Thymus (tissue), 11 donors: ENCODE data around the gene C8G. TPM values are rescaled to one million over a fixed set of nuclear protein-coding genes. Genes with fewer than 3 reads are reported as not detected.

Experiments used
- DNase-seq, 9 donors: peaks; one replicate each; pipeline ENCODE4 v3.0.0-alpha.2; 2013; ENCODE audit warnings: low spot score in 9 of 9, low read depth in 6 of 9, missing footprints in 1 of 9
- H3K27ac ChIP-seq, 2 donors: one replicate each; pipeline ENCODE4 v1.5.1; 2013; ENCODE audit warnings: control low read depth in 1 of 2, low read depth in 1 of 2, low read length in 1 of 2, mild to moderate bottlenecking in 1 of 2, moderate library complexity in 1 of 2
- H3K27me3 ChIP-seq, 2 donors: one replicate each; pipeline ENCODE4 v1.5.1; 2013; ENCODE audit warnings: low read length in 1 of 2; ENCODE audit not compliant: control insufficient read depth in 2 of 2, insufficient read depth in 1 of 2
- H3K36me3 ChIP-seq, 2 donors: one replicate each; pipeline ENCODE4 v1.5.1; 2013; ENCODE audit warnings: low read length in 1 of 2, mild to moderate bottlenecking in 1 of 2, moderate library complexity in 1 of 2; ENCODE audit not compliant: control insufficient read depth in 2 of 2, insufficient read depth in 2 of 2
- H3K4me1 ChIP-seq, 2 donors: one replicate each; pipeline ENCODE4 v1.5.1; 2013; ENCODE audit warnings: low read length in 2 of 2; ENCODE audit not compliant: control insufficient read depth in 2 of 2, insufficient read depth in 2 of 2
- H3K4me3 ChIP-seq, 2 donors: one replicate each; pipeline ENCODE4 v1.5.1; 2013; ENCODE audit warnings: low read length in 2 of 2, control low read depth in 1 of 2, mild to moderate bottlenecking in 1 of 2
- H3K9me3 ChIP-seq, 2 donors: one replicate each; pipeline ENCODE4 v1.5.1; 2013; ENCODE audit warnings: low read length in 1 of 2, mild to moderate bottlenecking in 1 of 2; ENCODE audit not compliant: control insufficient read depth in 2 of 2, insufficient read depth in 1 of 2
- WGBS: extraction: QIAGEN DNeasy Blood & Tissue Kit; methylation state at CpG from one replicate; pipeline ENCODE4 v1.1.7; 2013; 5-methylcytosine and 5-hydroxymethylcytosine counted together
- polyA plus RNA-seq: library from polyadenylated mRNA; stranded (reverse); fragments of 200-250 nt; gene quantifications from one replicate; pipeline ENCODE4 v1.2.3, GENCODE V29; 2013
- total RNA-seq: library from RNA; stranded (reverse); fragments of 120-200 nt; gene quantifications from one replicate; pipeline ENCODE4 v1.2.4, GENCODE V29; 2013
- donor health status: healthy.

Gene C8G
- total and polyA plus RNA-seq, 2 donors: 2.2 to 6.5 TPM

DNA sequence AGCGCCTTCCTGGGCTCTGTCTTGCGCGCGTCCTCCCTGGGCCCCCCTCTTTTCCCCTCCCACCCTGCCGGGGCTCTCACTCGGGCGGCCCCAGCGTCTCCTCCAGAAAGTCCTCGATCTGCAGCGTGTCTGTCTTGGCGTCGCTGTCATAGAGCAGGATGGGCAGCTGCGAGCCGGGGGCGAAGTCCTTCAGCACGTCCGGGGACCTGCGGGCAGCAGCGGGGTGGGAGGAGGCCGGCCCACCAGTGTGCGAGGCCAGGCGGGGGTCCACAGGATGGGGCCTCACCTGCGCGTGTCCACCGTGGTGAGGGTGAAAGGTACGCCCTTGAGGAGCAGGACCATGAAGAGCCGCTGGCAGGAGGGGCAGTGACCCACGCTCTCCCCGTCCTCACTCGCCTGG is 50.3 kb downstream of the C8G start:
- peak overlapping the region; percentile 1 to 58 for H3K4me3 ChIP-seq
- H3K9me3 ChIP-seq: peaks cover 2 to 27% of the 10 kb centered on the region in 2 donors
- peaks cover 23 to 66% of the 10 kb centered on the region in 2 donors for H3K27me3 ChIP-seq
- peaks cover 8 to 16% of the 10 kb centered on the region in 2 donors for H3K36me3 ChIP-seq
- no peak for DNase-seq
- peaks cover 25 to 58% of the 10 kb centered on the region in 2 donors for H3K4me1 ChIP-seq
- WGBS: 70% methylated on average over 30 of the region's 30 CpGs
- peak overlapping the region in 1 of 2 donors; percentile 27 for H3K27ac ChIP-seq

DNA sequence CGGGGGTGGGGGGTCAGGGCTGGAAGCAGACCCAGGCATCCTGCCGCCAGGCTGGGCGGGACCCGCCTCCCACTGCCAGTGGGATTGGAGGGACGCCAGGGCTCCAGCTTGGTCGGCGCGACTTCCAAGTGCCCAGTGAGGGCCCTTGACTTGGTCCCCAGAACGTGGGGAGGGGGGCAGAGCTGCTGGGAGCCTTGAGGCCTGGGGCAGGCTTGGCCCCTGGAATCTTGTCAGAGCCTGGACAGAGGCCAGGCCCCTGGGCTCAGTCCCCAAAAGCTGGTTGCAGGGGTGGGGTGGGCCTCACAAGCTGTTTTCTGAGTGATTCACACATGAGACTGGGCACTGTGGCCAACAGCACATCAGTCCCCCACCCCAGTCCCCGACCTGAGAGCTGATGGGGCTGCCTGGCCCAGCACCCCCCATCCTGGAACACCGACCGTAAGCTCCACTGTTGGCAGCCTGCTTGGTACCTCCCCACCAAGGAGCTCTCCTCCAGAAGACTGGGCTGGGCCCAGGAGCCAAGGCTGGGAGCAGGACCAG is 50.8 kb downstream of the C8G start:
- Histone ChIP-seq H3K4me1 (peaks cover 25 to 58% of the 10 kb centered on the region in 2 donors), H3K36me3 (peaks cover 8 to 16% of the 10 kb centered on the region in 2 donors), H3K9me3 (peaks cover 0 to 22% of the 10 kb centered on the region in 2 donors), H3K4me3 (peak overlapping the region; percentile 26 to 58), H3K27me3 (peaks cover 19 to 61% of the 10 kb centered on the region in 2 donors), H3K27ac (peak overlapping the region; percentile 53 to 57)
- 66% methylated on average over 12 of the region's 12 CpGs for WGBS
- DNase-seq: no peak

Other genes starting within 250 kb of the C8G start
Only the 30 nearest of the 32 such genes appear.
- 10.1 TPM for gene DIPK1B, start 232.7 kb upstream of the C8G start, total RNA-seq
- gene DIPK1B, start 232.7 kb upstream of the C8G start, polyA plus RNA-seq: 6.8 TPM
- 1.2 TPM for gene LCN10, start 202.3 kb upstream of the C8G start, total RNA-seq
- 12.5 TPM for gene LCN10, start 202.3 kb upstream of the C8G start, polyA plus RNA-seq
- gene LCN6, start 196.7 kb upstream of the C8G start, total RNA-seq: not detected
- 7.1 TPM for gene LCN6, start 196.7 kb upstream of the C8G start, polyA plus RNA-seq
- not detected for gene LCN8, start 187.0 kb upstream of the C8G start, total RNA-seq
- gene LCN8, start 187.0 kb upstream of the C8G start, polyA plus RNA-seq: 0.02 TPM
- 0.05 TPM for gene LCN15, start 180.7 kb upstream of the C8G start, total RNA-seq
- 0.43 TPM for gene LCN15, start 180.7 kb upstream of the C8G start, polyA plus RNA-seq
- gene TMEM141, start 153.9 kb upstream of the C8G start, total RNA-seq: 81.0 TPM
- gene TMEM141, start 153.9 kb upstream of the C8G start, polyA plus RNA-seq: 81.0 TPM
- gene CCDC183, start 148.9 kb upstream of the C8G start, total RNA-seq: 3.2 TPM
- 5.0 TPM for gene CCDC183, start 148.9 kb upstream of the C8G start, polyA plus RNA-seq
- 43.4 TPM for gene RABL6, start 137.3 kb upstream of the C8G start, total RNA-seq
- 55.1 TPM for gene RABL6, start 137.3 kb upstream of the C8G start, polyA plus RNA-seq
- 0.42 TPM for gene AJM1, start 102.8 kb upstream of the C8G start, total RNA-seq
- gene AJM1, start 102.8 kb upstream of the C8G start, polyA plus RNA-seq: 1.8 TPM
- 66.5 TPM for gene PHPT1, start 95.8 kb upstream of the C8G start, total RNA-seq
- gene PHPT1, start 95.8 kb upstream of the C8G start, polyA plus RNA-seq: 85.7 TPM
- gene MAMDC4, start 92.9 kb upstream of the C8G start, total RNA-seq: 1.3 TPM
- 14.0 TPM for gene MAMDC4, start 92.9 kb upstream of the C8G start, polyA plus RNA-seq
- gene EDF1, start 78.9 kb upstream of the C8G start, total RNA-seq: 410 TPM
- 407 TPM for gene EDF1, start 78.9 kb upstream of the C8G start, polyA plus RNA-seq
- 12.8 TPM for gene TRAF2, start 58.7 kb upstream of the C8G start, total RNA-seq
- 18.8 TPM for gene TRAF2, start 58.7 kb upstream of the C8G start, polyA plus RNA-seq
- gene FBXW5, start 505 bp upstream of the C8G start, total RNA-seq: 101 TPM
- 162 TPM for gene FBXW5, start 505 bp upstream of the C8G start, polyA plus RNA-seq
- 4.2 TPM for gene LCN12, start 7.0 kb downstream of the C8G start, total RNA-seq
- 14.4 TPM for gene LCN12, start 7.0 kb downstream of the C8G start, polyA plus RNA-seq
- 5.0 TPM for gene PTGDS, start 32.3 kb downstream of the C8G start, total RNA-seq
- gene PTGDS, start 32.3 kb downstream of the C8G start, polyA plus RNA-seq: 137 TPM
- gene LCNL1, start 37.8 kb downstream of the C8G start, total RNA-seq: 0.19 TPM
- 5.0 TPM for gene LCNL1, start 37.8 kb downstream of the C8G start, polyA plus RNA-seq
- 68.9 TPM for gene PAXX, start 47.2 kb downstream of the C8G start, total RNA-seq
- 431 TPM for gene PAXX, start 47.2 kb downstream of the C8G start, polyA plus RNA-seq
- 13.6 TPM for gene CLIC3, start 51.3 kb downstream of the C8G start, total RNA-seq
- gene CLIC3, start 51.3 kb downstream of the C8G start, polyA plus RNA-seq: 44.6 TPM
- gene ABCA2, start 83.0 kb downstream of the C8G start, total RNA-seq: 4.2 TPM
- gene ABCA2, start 83.0 kb downstream of the C8G start, polyA plus RNA-seq: 37.3 TPM
- 0.99 TPM for gene FUT7, start 86.8 kb downstream of the C8G start, total RNA-seq
- 4.6 TPM for gene FUT7, start 86.8 kb downstream of the C8G start, polyA plus RNA-seq
- 4.8 TPM for gene NPDC1, start 100.9 kb downstream of the C8G start, total RNA-seq
- gene NPDC1, start 100.9 kb downstream of the C8G start, polyA plus RNA-seq: 71.1 TPM
- gene ENTPD2, start 108.8 kb downstream of the C8G start, total RNA-seq: 0.09 TPM
- 0.27 TPM for gene ENTPD2, start 108.8 kb downstream of the C8G start, polyA plus RNA-seq
- gene SAPCD2, start 125.3 kb downstream of the C8G start, total RNA-seq: 6.3 TPM
- gene SAPCD2, start 125.3 kb downstream of the C8G start, polyA plus RNA-seq: 0.87 TPM
- 1.9 TPM for gene UAP1L1, start 132.3 kb downstream of the C8G start, total RNA-seq
- gene UAP1L1, start 132.3 kb downstream of the C8G start, polyA plus RNA-seq: 9.4 TPM
- gene MAN1B1, start 141.7 kb downstream of the C8G start, total RNA-seq: 26.8 TPM
- gene MAN1B1, start 141.7 kb downstream of the C8G start, polyA plus RNA-seq: 107 TPM
- 112 TPM for gene DPP7, start 169.5 kb downstream of the C8G start, total RNA-seq
- 476 TPM for gene DPP7, start 169.5 kb downstream of the C8G start, polyA plus RNA-seq
- gene GRIN1, start 193.9 kb downstream of the C8G start, total RNA-seq: 0.19 TPM
- 0.18 TPM for gene GRIN1, start 193.9 kb downstream of the C8G start, polyA plus RNA-seq
- gene LRRC26, start 224.8 kb downstream of the C8G start, total RNA-seq: 0.28 TPM
- 0.05 TPM for gene LRRC26, start 224.8 kb downstream of the C8G start, polyA plus RNA-seq
- not detected for gene TMEM210, start 226.8 kb downstream of the C8G start, total RNA-seq
- 0.07 TPM for gene TMEM210, start 226.8 kb downstream of the C8G start, polyA plus RNA-seq